HG03135 (cell line): ENCODE measurements around the gene CD1C.
"Not testable (repeated sequence)": the region's sequence is repeated elsewhere in the genome, so short reads cannot be mapped to it uniquely, and the experiment has no call there.

Experiments used
- ATAC-seq: cut with Tn5 transposase; IDR thresholded peaks from one replicate; pipeline ENCODE4 v1.9.1; 2021; ENCODE audit warnings: mild to moderate bottlenecking, moderate library complexity; ENCODE audit not compliant: unreplicated experiment

The CD1C gene

GRCh38 chr1:158327481-158327880 lies 37.8 kb downstream of the CD1C start:
- ATAC-seq: no peak

GRCh38 chr1:158328426-158328825 lies 38.7 kb downstream of the CD1C start:
- no peak for ATAC-seq

- ATAC-seq: no peak
Measured at GRCh38 chr1:158329300-158329699, 39.6 kb downstream of the CD1C start.

- no peak for ATAC-seq
Measured at GRCh38 chr1:158329733-158330132, 40.0 kb downstream of the CD1C start.

- ATAC-seq: no peak
Measured at GRCh38 chr1:158330391-158331105, 40.8 kb downstream of the CD1C start.

- no peak for ATAC-seq
Measured at GRCh38 chr1:158331106-158331425, 41.3 kb downstream of the CD1C start.

- ATAC-seq: no peak
Measured at GRCh38 chr1:158331481-158332150, 41.9 kb downstream of the CD1C start, which contains the start of gene CD1B. Gene CD1B, minus strand, starts transcription at chr1:158331531. Its CDS starts 108 bp downstream, at chr1:158331423.

- ATAC-seq: no peak
Measured at GRCh38 chr1:158333405-158334155, 43.9 kb downstream of the CD1C start.

GRCh38 chr1:158334526-158335212 lies 44.9 kb downstream of the CD1C start:
- ATAC-seq: no peak

GRCh38 chr1:158335213-158335532 lies 45.5 kb downstream of the CD1C start:
- no peak for ATAC-seq

- not testable (repeated sequence) for ATAC-seq
Measured at GRCh38 chr1:158336413-158336812, 46.7 kb downstream of the CD1C start.
